ENCODE measurements around the gene TGM1.

GRCh38 chr14:24207104-24207551, 55.8 kb downstream of the TGM1 start:
- no peak for TF ChIP-seq CTCF (conservative IDR thresholded peaks at IDR 0.05; ENCODE audit: low read depth in 2 of 2)
- TF ChIP-seq EZH2 (IDR thresholded peaks at IDR 0.05; ENCODE audit: low read depth, unreplicated experiment): no peak
- no peak for TF ChIP-seq EZH2phosphoT487 (IDR thresholded peaks at IDR 0.05; ENCODE audit: unreplicated experiment)
- TF ChIP-seq REST (IDR thresholded peaks at IDR 0.05; ENCODE audit: unreplicated experiment): no peak
- no peak for TF ChIP-seq POLR2AphosphoS5 (IDR thresholded peaks at IDR 0.05; ENCODE audit: low read depth)
- no peak for TF ChIP-seq CREB1 (CRISPR knock-in tag; IDR thresholded peaks at IDR 0.05; ENCODE audit: low read depth)
- no peak for TF ChIP-seq NANOG (IDR thresholded peaks at IDR 0.05; ENCODE audit: borderline replicate concordance)
- no peak for TF ChIP-seq STAT1 (IDR thresholded peaks at IDR 0.05; ENCODE audit: unreplicated experiment)
- no peak for TF ChIP-seq ETS1 (IDR thresholded peaks at IDR 0.05)
- no peak for TF ChIP-seq ZNF114 (CRISPR knock-in tag; IDR thresholded peaks at IDR 0.05)
- no peak for TF ChIP-seq JUNB (IDR thresholded peaks at IDR 0.05; ENCODE audit: unreplicated experiment)
